ENCODE results near the gene AKR7A2. TPM values are rescaled to one million over a fixed set of nuclear protein-coding genes. Genes with fewer than 3 reads are reported as not detected.

AKR7A2 gene
- polyA plus RNA-seq, 3 donors: 19.5 to 117 (median 89.3) TPM

- H3K27me3 Mint-ChIP-seq (ENCODE audit: low read depth in 3 of 3): peaks cover 0 to 2% (median 0%) of the 10 kb centered on the region in 3 donors
- H3K9me3 ChIP-seq (replicated peaks in 1 of 2; ENCODE audit: control insufficient read depth in 1 of 2, insufficient read depth in 1 of 2, low read length in 2 of 2): no peaks in the 10 kb centered on the region
- H4K20me1 ChIP-seq (ENCODE audit: insufficient read depth, low read length): no peaks in the 10 kb centered on the region
- H3K36me3 Mint-ChIP-seq: peaks cover 47 to 56% of the 10 kb centered on the region in 2 donors
- peaks cover 41 to 58% of the 10 kb centered on the region in 2 donors for H3K36me3 ChIP-seq (replicated peaks in 1 of 2; ENCODE audit: control insufficient read depth in 1 of 2, insufficient read depth in 2 of 2, low read length in 2 of 2)
- no peak overlapping the region for H3K4me3 ChIP-seq (replicated peaks in 1 of 3; ENCODE audit: low read depth in 2 of 3, low read length in 3 of 3)
- 100% methylated on average over 1 of the region's 4 CpGs for WGBS (ENCODE audit: insufficient coverage)
- H2AFZ ChIP-seq (ENCODE audit: insufficient read depth, low read depth, low read length, poor library complexity, severe bottlenecking): no peak overlapping the region
- DNase-seq: no peak
- H3K9ac ChIP-seq (ENCODE audit: insufficient read depth, low read length, poor library complexity, severe bottlenecking): no peak overlapping the region
- no peak overlapping the region for H3K27ac ChIP-seq (ENCODE audit: low read depth in 1 of 2, low read length in 2 of 2)
- H3K79me2 ChIP-seq (ENCODE audit: insufficient read depth, low read length): peaks cover 43% of the 10 kb centered on the region
- TF ChIP-seq CTCF (IDR thresholded peaks at IDR 0.05): no peak
- intact Hi-C loops (cut with micrococcal nuclease): no loop called here
- H3K27me3 ChIP-seq (ENCODE audit: control insufficient read depth in 2 of 2, insufficient read depth in 2 of 2, low read length in 2 of 2): no peaks in the 10 kb centered on the region
- peaks cover 20 to 30% of the 10 kb centered on the region in 2 donors for H3K4me1 ChIP-seq (ENCODE audit: control insufficient read depth in 1 of 2, insufficient read depth in 2 of 2, low read length in 2 of 2)
- no peak overlapping the region for H3K4me2 ChIP-seq (replicated peaks; ENCODE audit: extremely low read depth, low read length, poor library complexity, severe bottlenecking)
- peaks cover 24% of the 10 kb centered on the region for H3K4me1 Mint-ChIP-seq
- no peak overlapping the region for H3K4me3 Mint-ChIP-seq
- no peaks in the 10 kb centered on the region for H3K9me3 Mint-ChIP-seq
- H3K27ac Mint-ChIP-seq: peak overlapping the region in 1 of 7 donors; percentile 27
These were observed 56.7 kb downstream of the AKR7A2 start for GRCh38 chr1:19255288-19255687.

GRCh38 chr1:19254416-19254815 lies 57.5 kb downstream of the AKR7A2 start:
- intact Hi-C loops (cut with micrococcal nuclease): loop anchor here in 1 of 2 donors (5.0 kb wide), 1 partner anchor 58 kb away; the partner anchor contains the start of genes AKR7A2 and SLC66A1
- no peak for DNase-seq
- Histone ChIP-seq H3K79me2 (ENCODE audit: insufficient read depth, low read length) (peaks cover 52% of the 10 kb centered on the region), H3K4me2 (replicated peaks; ENCODE audit: extremely low read depth, low read length, poor library complexity, severe bottlenecking) (no peak overlapping the region), H3K4me1 (ENCODE audit: control insufficient read depth in 1 of 2, insufficient read depth in 2 of 2, low read length in 2 of 2) (peaks cover 23 to 35% of the 10 kb centered on the region in 2 donors), H3K9me3 (replicated peaks in 1 of 2; ENCODE audit: control insufficient read depth in 1 of 2, insufficient read depth in 1 of 2, low read length in 2 of 2) (no peaks in the 10 kb centered on the region), H3K4me3 (replicated peaks in 1 of 3; ENCODE audit: low read depth in 2 of 3, low read length in 3 of 3) (no peak overlapping the region), H4K20me1 (ENCODE audit: insufficient read depth, low read length) (no peaks in the 10 kb centered on the region), H3K27ac (ENCODE audit: low read depth in 1 of 2, low read length in 2 of 2) (no peak overlapping the region), H3K9ac (ENCODE audit: insufficient read depth, low read length, poor library complexity, severe bottlenecking) (no peak overlapping the region), H2AFZ (ENCODE audit: insufficient read depth, low read depth, low read length, poor library complexity, severe bottlenecking) (no peak overlapping the region), H3K36me3 (replicated peaks in 1 of 2; ENCODE audit: control insufficient read depth in 1 of 2, insufficient read depth in 2 of 2, low read length in 2 of 2) (peaks cover 34 to 49% of the 10 kb centered on the region in 2 donors), H3K27me3 (ENCODE audit: control insufficient read depth in 2 of 2, insufficient read depth in 2 of 2, low read length in 2 of 2) (no peaks in the 10 kb centered on the region)
- peaks cover 24% of the 10 kb centered on the region for H3K4me1 Mint-ChIP-seq
- peaks cover 0 to 2% (median 0%) of the 10 kb centered on the region in 3 donors for H3K27me3 Mint-ChIP-seq (ENCODE audit: low read depth in 3 of 3)
- no peaks in the 10 kb centered on the region for H3K9me3 Mint-ChIP-seq
- TF ChIP-seq CTCF (IDR thresholded peaks at IDR 0.05): no peak
- H3K36me3 Mint-ChIP-seq: peaks cover 38 to 47% of the 10 kb centered on the region in 2 donors
- no peak overlapping the region for H3K4me3 Mint-ChIP-seq
- H3K27ac Mint-ChIP-seq: no peak overlapping the region

Small RNA genes within 50 kb of the gene (small RNA-seq; reads per million reads assigned to genes)
- not detected for gene RNU6-1099P (ENCODE audit: insufficient read length, low read depth)

Other genes with a start within 250 kb of the AKR7A2 start
- 10 to 100 TPM; 44.3 to 93.8 (median 49.4) TPM for gene UBR4, start 101.9 kb downstream of the AKR7A2 start, polyA plus RNA-seq
- gene EMC1, start 60.6 kb downstream of the AKR7A2 start, polyA plus RNA-seq: 10 to 100 TPM; 14.7 to 27.1 (median 18.5) TPM
- 1 to 10 TPM; 4.9 to 8.7 (median 8.4) TPM for gene MRTO4, start 60.3 kb downstream of the AKR7A2 start, polyA plus RNA-seq
- under 1 TPM in 2 of 3 donors, not detected in 1; 0.15 to 0.56 TPM for gene AKR7A3, start 23.4 kb downstream of the AKR7A2 start, polyA plus RNA-seq
- gene SLC66A1, start 182 bp upstream of the AKR7A2 start, polyA plus RNA-seq: 10 to 100 TPM in 1 of 3 donors, 1 to 10 TPM in 2; 9.1 to 21.1 (median 9.7) TPM
- gene CAPZB, start 173.4 kb upstream of the AKR7A2 start, polyA plus RNA-seq: 100 to 1,000 TPM; 290 to 504 (median 407) TPM